Panc1 (cell line): ENCODE results near the gene FREM2.

Experiments
- CTCF ChIP-seq: fragments of 450-650 bp; IDR thresholded peaks from 2 replicates; pipeline ENCODE4 v1.5.1; 2017; ENCODE audit warnings: mild to moderate bottlenecking
- POLR2AphosphoS5 ChIP-seq: IDR thresholded peaks from 2 replicates; pipeline ENCODE4 v1.6.1; 2012; ENCODE audit warnings: mild to moderate bottlenecking, low read depth, low read length, moderate library complexity
- REST ChIP-seq, 2 experiments: IDR thresholded peaks; 2 replicates each; pipeline ENCODE4 v1.6.1; 2011 to 2012; ENCODE audit warnings: low read depth in 2 of 2, control low read depth in 1 of 2, low read length in 1 of 2, mild to moderate bottlenecking in 1 of 2, moderate library complexity in 1 of 2; ENCODE audit not compliant: insufficient read depth in 1 of 2
- SIN3A ChIP-seq: IDR thresholded peaks from 2 replicates; pipeline ENCODE4 v1.6.1; 2012; ENCODE audit warnings: low read depth, mild to moderate bottlenecking, low read length, moderate library complexity, borderline replicate concordance; ENCODE audit not compliant: insufficient read depth
- TCF7L2 ChIP-seq: IDR thresholded peaks from 2 replicates; pipeline ENCODE4 v1.6.1; 2011; ENCODE audit warnings: mild to moderate bottlenecking, low read depth, low read length, inconsistent platforms

- no peak for TF ChIP-seq CTCF
- no peak for TF ChIP-seq POLR2AphosphoS5
- TF ChIP-seq REST (IDR thresholded peaks at IDR 0.05; ENCODE audit: insufficient read depth in 1 of 2, low read depth in 2 of 2, low read length in 1 of 2): no peak
- TF ChIP-seq TCF7L2: no peak
- no peak for TF ChIP-seq SIN3A
These were observed 135.1 kb downstream of the FREM2 start for GRCh38 chr13:38821770-38822551.
